ENCODE results near the gene ZNF609.

ZNF609 gene

GRCh38 chr15:64702816-64703631 lies 242.6 kb downstream of the ZNF609 start:
- in situ Hi-C loops (cut with HindIII; ENCODE audit: low sequenced_read_pairs): no loop called here
- peak; percentile 92 for DNase-seq (ENCODE audit: low read depth, low spot score)
- peak overlapping the region; percentile 69 for H3K4me3 ChIP-seq (ENCODE audit: low read depth, low read length)
- no peak for TF ChIP-seq CTCF (IDR thresholded peaks at IDR 0.05; ENCODE audit: low read depth, low read length)

- peak overlapping the region; percentile 69 for H3K4me3 ChIP-seq (ENCODE audit: low read depth, low read length)
- in situ Hi-C loops (cut with HindIII; ENCODE audit: low sequenced_read_pairs): no loop called here
- TF ChIP-seq CTCF (IDR thresholded peaks at IDR 0.05; ENCODE audit: low read depth, low read length): no peak
- DNase-seq (ENCODE audit: low read depth, low spot score): no peak
Measured at GRCh38 chr15:64703632-64703959, 243.2 kb downstream of the ZNF609 start.

- no peak for DNase-seq (ENCODE audit: low read depth, low spot score)
- in situ Hi-C loops (cut with HindIII; ENCODE audit: low sequenced_read_pairs): no loop called here
- no peak overlapping the region for H3K4me3 ChIP-seq (ENCODE audit: low read depth, low read length)
- no peak for TF ChIP-seq CTCF (IDR thresholded peaks at IDR 0.05; ENCODE audit: low read depth, low read length)
Measured at GRCh38 chr15:64705006-64705405, 244.6 kb downstream of the ZNF609 start.

- in situ Hi-C loops (cut with HindIII; ENCODE audit: low sequenced_read_pairs): no loop called here
- no peak for DNase-seq (ENCODE audit: low read depth, low spot score)
- no peak overlapping the region for H3K4me3 ChIP-seq (ENCODE audit: low read depth, low read length)
- no peak for TF ChIP-seq CTCF (IDR thresholded peaks at IDR 0.05; ENCODE audit: low read depth, low read length)
Measured at GRCh38 chr15:64706011-64706911, 245.9 kb downstream of the ZNF609 start.

GRCh38 chr15:64710676-64711428 lies 250.5 kb downstream of the ZNF609 start:
- no peak overlapping the region for H3K4me3 ChIP-seq (ENCODE audit: low read depth, low read length)
- no peak for TF ChIP-seq CTCF (IDR thresholded peaks at IDR 0.05; ENCODE audit: low read depth, low read length)
- in situ Hi-C loops (cut with HindIII; ENCODE audit: low sequenced_read_pairs): no loop called here
- DNase-seq (ENCODE audit: low read depth, low spot score): no peak

- no peak for DNase-seq (ENCODE audit: low read depth, low spot score)
- no peak overlapping the region for H3K4me3 ChIP-seq (ENCODE audit: low read depth, low read length)
- in situ Hi-C loops (cut with HindIII; ENCODE audit: low sequenced_read_pairs): no loop called here
- TF ChIP-seq CTCF (IDR thresholded peaks at IDR 0.05; ENCODE audit: low read depth, low read length): no peak
Measured at GRCh38 chr15:64712353-64712752, 252.0 kb downstream of the ZNF609 start.

Measured in astrocyte of the spinal cord (primary cell).